Measurements from ENCODE around the gene PPFIA1. TPM values are rescaled to one million over a fixed set of nuclear protein-coding genes. Genes with fewer than 3 reads are reported as not detected.
"Not testable (repeated sequence)": the region's sequence is repeated elsewhere in the genome, so short reads cannot be mapped to it uniquely, and the experiment has no call there.

PPFIA1 gene
- total RNA-seq, 4 donors from 2014 or later = 50.9 to 57.9 (median 54.6) TPM

DNA sequence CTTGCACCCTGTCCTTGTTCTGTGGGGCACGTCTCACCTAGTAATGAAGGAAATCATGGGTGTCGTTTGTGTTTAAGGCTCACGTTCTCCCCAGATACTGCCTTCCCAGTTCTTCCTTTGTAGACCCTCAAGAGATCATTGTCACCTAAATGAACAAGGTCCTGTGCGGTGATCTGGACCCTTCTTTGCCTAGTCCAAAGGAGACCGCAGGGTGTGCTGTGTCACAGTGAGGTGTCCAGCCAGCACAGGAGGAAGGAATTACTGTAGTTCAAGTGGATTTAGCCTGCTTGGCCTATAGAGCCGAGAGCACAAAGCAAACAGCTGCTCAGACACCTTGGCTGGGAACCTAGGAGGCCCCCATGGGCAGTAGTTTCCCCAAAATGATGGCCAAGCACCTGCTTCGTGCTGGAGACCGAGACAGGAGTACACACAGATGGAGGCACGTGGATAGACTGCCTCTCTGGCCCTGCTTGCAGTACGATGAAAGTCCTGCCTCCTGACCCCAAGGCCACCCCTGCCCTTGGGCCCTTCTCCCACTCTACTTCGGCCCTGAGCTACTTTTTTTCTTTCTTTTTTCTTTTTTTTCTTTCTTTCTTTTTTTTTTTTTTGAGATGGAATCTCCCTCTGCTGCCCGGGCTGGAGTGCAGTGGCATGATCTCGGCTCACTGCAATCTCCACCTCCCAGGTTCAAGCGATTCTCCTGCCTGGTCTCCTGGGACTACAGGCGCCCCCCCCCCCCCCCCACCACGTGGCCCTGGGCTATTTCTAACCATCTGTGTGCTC lies 19.4 kb upstream of the PPFIA1 start:
- no peaks in the 10 kb centered on the region for H3K27me3 ChIP-seq
- no peak overlapping the region for H3K4me3 ChIP-seq (replicated peaks in 1 of 3)
- 61 to 65% methylated on average over 13 to 15 of the region's 16 CpGs for WGBS, 2 donors
- peak in 1 of 2 donors; percentile 7 for DNase-seq
- no peaks in the 10 kb centered on the region for H3K9me3 ChIP-seq
- no peaks in the 10 kb centered on the region for H3K36me3 ChIP-seq
- no peak for TF ChIP-seq POLR2A (IDR thresholded peaks at IDR 0.05)
- TF ChIP-seq, protein P1, sequence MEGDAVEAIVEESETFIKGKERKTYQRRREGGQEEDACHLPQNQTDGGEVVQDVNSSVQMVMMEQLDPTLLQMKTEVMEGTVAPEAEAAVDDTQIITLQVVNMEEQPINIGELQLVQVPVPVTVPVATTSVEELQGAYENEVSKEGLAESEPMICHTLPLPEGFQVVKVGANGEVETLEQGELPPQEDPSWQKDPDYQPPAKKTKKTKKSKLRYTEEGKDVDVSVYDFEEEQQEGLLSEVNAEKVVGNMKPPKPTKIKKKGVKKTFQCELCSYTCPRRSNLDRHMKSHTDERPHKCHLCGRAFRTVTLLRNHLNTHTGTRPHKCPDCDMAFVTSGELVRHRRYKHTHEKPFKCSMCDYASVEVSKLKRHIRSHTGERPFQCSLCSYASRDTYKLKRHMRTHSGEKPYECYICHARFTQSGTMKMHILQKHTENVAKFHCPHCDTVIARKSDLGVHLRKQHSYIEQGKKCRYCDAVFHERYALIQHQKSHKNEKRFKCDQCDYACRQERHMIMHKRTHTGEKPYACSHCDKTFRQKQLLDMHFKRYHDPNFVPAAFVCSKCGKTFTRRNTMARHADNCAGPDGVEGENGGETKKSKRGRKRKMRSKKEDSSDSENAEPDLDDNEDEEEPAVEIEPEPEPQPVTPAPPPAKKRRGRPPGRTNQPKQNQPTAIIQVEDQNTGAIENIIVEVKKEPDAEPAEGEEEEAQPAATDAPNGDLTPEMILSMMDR (IDR thresholded peaks at IDR 0.05) = no peak
- no peak overlapping the region for H3K27ac ChIP-seq
- H3K4me1 ChIP-seq = no peaks in the 10 kb centered on the region
- intact Hi-C loops (cut with DNase I) = no loop called here

DNA sequence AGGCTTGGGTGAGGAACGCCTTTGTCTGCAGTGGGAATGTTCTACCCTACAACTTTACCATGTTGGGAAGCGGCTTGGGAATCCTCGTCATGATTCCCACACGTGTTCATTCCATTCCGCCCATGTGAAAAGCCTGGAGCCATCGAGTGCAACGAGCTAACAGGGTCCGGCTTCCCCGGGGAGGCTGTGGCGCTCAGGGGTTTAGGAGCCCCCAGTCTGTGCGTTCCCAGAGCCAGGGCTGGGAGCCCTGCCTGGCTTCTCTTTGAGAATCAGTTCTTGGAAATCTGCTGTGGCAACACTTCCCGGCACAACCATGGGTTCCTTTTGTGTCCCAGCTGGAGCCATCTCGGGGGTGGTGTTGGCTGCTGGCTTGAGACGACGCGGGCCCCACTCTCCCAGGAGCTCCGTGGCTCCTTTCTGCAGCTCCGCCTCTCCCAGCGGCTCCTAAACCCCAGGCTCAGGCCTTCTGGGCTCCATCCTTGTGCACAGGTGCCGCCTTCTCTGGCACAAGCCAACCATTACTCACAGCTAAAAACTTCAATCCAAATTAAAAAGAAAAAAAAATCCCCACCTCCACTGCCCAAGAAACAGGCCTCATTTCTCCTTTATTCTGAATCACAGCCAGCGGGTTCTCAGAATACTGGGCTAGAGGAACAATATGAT lies 18.7 kb upstream of the PPFIA1 start:
- TF ChIP-seq POLR2A (IDR thresholded peaks at IDR 0.05) = no peak
- TF ChIP-seq, protein P1 (IDR thresholded peaks at IDR 0.05) = no peak
- no peaks in the 10 kb centered on the region for H3K4me1 ChIP-seq
- H3K4me3 ChIP-seq (replicated peaks in 1 of 3) = no peak overlapping the region
- intact Hi-C loops (cut with DNase I) = no loop called here
- 76 to 84% methylated on average over 14 to 19 of the region's 21 CpGs for WGBS, 2 donors
- no peaks in the 10 kb centered on the region for H3K27me3 ChIP-seq
- H3K36me3 ChIP-seq = no peaks in the 10 kb centered on the region
- no peak for DNase-seq
- H3K9me3 ChIP-seq = no peaks in the 10 kb centered on the region
- no peak overlapping the region for H3K27ac ChIP-seq

DNA sequence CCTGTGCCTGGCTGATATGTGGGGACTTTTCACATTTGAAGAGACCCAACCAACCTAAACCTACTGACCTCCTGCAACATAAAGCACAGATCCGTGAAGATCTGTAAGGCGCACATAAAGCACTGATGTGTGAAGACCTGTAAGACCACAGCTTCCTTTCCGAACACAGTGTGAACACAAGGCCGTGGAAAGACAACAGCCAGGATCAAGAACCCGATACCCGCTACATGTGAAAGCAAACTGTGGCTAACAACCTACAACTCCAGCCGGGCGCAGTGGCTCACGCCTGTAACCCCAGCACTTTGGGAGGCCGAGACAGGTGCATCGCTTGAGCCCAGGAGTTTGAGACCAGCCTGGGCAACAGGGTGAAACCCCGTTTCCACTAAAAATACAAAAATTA lies 17.6 kb upstream of the PPFIA1 start:
- DNase-seq = no peak
- no peaks in the 10 kb centered on the region for H3K36me3 ChIP-seq
- intact Hi-C loops (cut with DNase I) = no loop called here
- no peaks in the 10 kb centered on the region for H3K4me1 ChIP-seq
- no peaks in the 10 kb centered on the region for H3K9me3 ChIP-seq
- H3K27ac ChIP-seq = no peak overlapping the region
- no peak overlapping the region for H3K4me3 ChIP-seq (replicated peaks in 1 of 3)
- WGBS, 2 donors = 91 to 92% methylated on average over 12 of the region's 12 CpGs
- no peak for TF ChIP-seq POLR2A (IDR thresholded peaks at IDR 0.05)
- TF ChIP-seq, protein P1 (IDR thresholded peaks at IDR 0.05) = no peak
- H3K27me3 ChIP-seq = no peaks in the 10 kb centered on the region

DNA sequence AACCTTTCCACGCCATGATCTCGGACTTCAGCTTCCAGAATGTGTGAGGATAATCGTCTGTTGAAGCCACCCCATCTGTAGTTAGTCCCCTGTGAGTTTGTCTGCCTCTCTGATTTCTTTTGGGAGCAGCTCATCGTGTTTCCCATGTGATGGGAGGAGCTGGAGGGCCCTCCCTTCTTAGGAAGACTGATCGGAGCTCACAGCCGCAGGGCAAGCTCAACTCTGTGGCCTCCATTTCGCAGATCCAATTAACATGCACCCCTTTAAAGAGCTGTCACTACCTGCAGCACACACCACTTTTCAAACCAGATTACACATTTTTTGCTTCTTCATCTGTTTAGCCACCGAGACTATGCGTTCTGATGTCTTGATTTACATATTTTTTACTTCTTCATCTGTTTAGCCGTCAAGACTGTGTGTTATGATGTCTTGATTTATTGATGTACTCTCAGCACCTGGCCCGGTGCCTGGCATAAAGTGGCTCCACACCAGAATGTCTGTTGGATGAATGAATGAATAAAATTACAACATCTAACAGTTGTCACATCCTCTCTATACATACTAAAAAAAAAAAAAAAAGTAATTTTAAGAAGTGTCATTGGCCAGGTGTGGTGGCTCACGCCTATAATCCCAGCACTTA lies 14.9 kb upstream of the PPFIA1 start:
- 75 to 83% methylated on average over 12 of the region's 12 CpGs for WGBS, 2 donors
- DNase-seq = no peak
- H3K27ac ChIP-seq = no peak overlapping the region
- TF ChIP-seq, protein P1 (IDR thresholded peaks at IDR 0.05) = no peak
- TF ChIP-seq POLR2A (IDR thresholded peaks at IDR 0.05) = no peak
- intact Hi-C loops (cut with DNase I) = no loop called here
- H3K27me3 ChIP-seq = no peaks in the 10 kb centered on the region
- H3K4me3 ChIP-seq (replicated peaks in 1 of 3) = no peak overlapping the region
- H3K9me3 ChIP-seq = no peaks in the 10 kb centered on the region
- no peaks in the 10 kb centered on the region for H3K4me1 ChIP-seq
- no peaks in the 10 kb centered on the region for H3K36me3 ChIP-seq

DNA sequence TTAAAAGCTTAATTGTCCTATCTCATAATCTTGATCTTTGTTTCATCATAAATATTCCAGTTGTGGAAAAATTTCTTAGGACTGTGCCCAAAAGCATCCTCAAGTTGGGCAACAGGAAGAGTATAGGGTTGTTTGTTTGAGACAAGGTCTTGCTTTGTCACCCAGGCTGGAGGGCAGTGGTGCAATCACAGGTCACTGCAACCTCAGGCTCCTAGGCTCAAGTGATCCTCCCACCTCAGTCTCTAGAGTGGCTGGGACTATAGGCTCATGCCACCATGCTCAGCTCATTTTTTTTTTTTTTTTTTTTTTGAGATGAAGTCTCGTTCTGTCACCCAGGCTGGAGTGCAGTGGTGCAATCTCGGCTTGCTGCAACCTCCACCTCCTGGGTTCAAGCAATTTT lies 11.4 kb upstream of the PPFIA1 start:
- H3K4me1 ChIP-seq; DNase-seq; H3K36me3 ChIP-seq; H3K27ac ChIP-seq; H3K4me3 ChIP-seq (replicated peaks in 1 of 3); intact Hi-C loops (cut with DNase I); H3K9me3 ChIP-seq; H3K27me3 ChIP-seq: not testable (repeated sequence)
- WGBS, 2 donors = 71 to 80% methylated on average over 2 of the region's 2 CpGs
